Naive thymus-derived CD4-positive, alpha-beta T cell (primary cell): ENCODE data around the gene KIF26B. TPM values are rescaled to one million over a fixed set of nuclear protein-coding genes. Genes with fewer than 3 reads are reported as not detected.

Experiments used
- ATAC-seq: fragments of 150-1000 bp; cut with Tn5 transposase; 2 replicates; pipeline ENCODE4 v1.10.0; 2021; ENCODE audit warnings: mild to moderate bottlenecking, moderate library complexity
- CTCF ChIA-PET: fragments of 350-600 bp; sonication (Branson Sonifier 250); formaldehyde crosslinking; loops from one replicate; lab custom pipeline; 2021; ENCODE audit warnings: antibody characterized with exemption; lab: Charles Lee
- POLR2A ChIA-PET: fragments of 350-600 bp; sonication (Branson Sonifier 250); formaldehyde crosslinking; loops from one replicate; lab custom pipeline; 2021; ENCODE audit warnings: antibody characterized with exemption, inconsistent platforms; lab: Charles Lee
- DNase-seq, 9 donors: peaks; one replicate each; pipeline versions ENCODE4 v3.0.0 to v3.0.0-alpha.2; 2020 to 2022; ENCODE audit warnings: mixed read lengths in 1 of 9
- H3K27ac ChIP-seq: one replicate; pipeline ENCODE4 v1.7.0; 2013; ENCODE audit warnings: mild to moderate bottlenecking, low read depth, low read length, moderate library complexity
- H3K27me3 ChIP-seq, 2 donors: one replicate each; pipeline ENCODE4 v1.7.0; 2013; ENCODE audit warnings: low read length in 2 of 2, mild to moderate bottlenecking in 2 of 2, moderate library complexity in 2 of 2; ENCODE audit not compliant: control insufficient read depth in 2 of 2, insufficient read depth in 2 of 2
- H3K36me3 ChIP-seq, 3 experiments: 1 replicate in 2 of 3; 2 replicates in 1 of 3; pipeline ENCODE4 v1.7.0; 2013; ENCODE audit warnings: low read length in 3 of 3, mild to moderate bottlenecking in 3 of 3, moderate library complexity in 1 of 3; ENCODE audit not compliant: insufficient read depth in 3 of 3, control insufficient read depth in 2 of 3
- H3K4me1 ChIP-seq, 2 donors: one replicate each; pipeline ENCODE4 v1.7.0; 2013; ENCODE audit warnings: low read length in 2 of 2, mild to moderate bottlenecking in 2 of 2, moderate library complexity in 1 of 2; ENCODE audit not compliant: control insufficient read depth in 2 of 2, insufficient read depth in 2 of 2
- H3K4me3 ChIP-seq: 2 replicates; pipeline ENCODE4 v1.7.0; 2013; ENCODE audit warnings: mild to moderate bottlenecking, low read length
- H3K9me3 ChIP-seq, 3 experiments: 1 replicate in 2 of 3; 2 replicates in 1 of 3; pipeline ENCODE4 v1.7.0; 2013; ENCODE audit warnings: low read length in 3 of 3; ENCODE audit not compliant: control insufficient read depth in 2 of 3
- H3K27ac Mint-ChIP-seq, 9 donors: one replicate each; pipeline ENCODE4 v1.8.0; 2020 to 2022; ENCODE audit warnings: mixed read lengths in 9 of 9, mild to moderate bottlenecking in 8 of 9, moderate library complexity in 5 of 9, inconsistent platforms in 2 of 9
- H3K27me3 Mint-ChIP-seq, 5 donors: one replicate each; pipeline ENCODE4 v1.8.0; 2021 to 2022; ENCODE audit warnings: mixed read lengths in 5 of 5, mild to moderate bottlenecking in 1 of 5
- H3K36me3 Mint-ChIP-seq, 5 donors: one replicate each; pipeline ENCODE4 v1.8.0; 2020 to 2022; ENCODE audit warnings: mixed read lengths in 5 of 5, mild to moderate bottlenecking in 3 of 5, inconsistent platforms in 1 of 5
- H3K4me1 Mint-ChIP-seq, 7 donors: one replicate each; pipeline ENCODE4 v1.8.0; 2020 to 2022; ENCODE audit warnings: mixed read lengths in 7 of 7, mild to moderate bottlenecking in 3 of 7, inconsistent platforms in 1 of 7
- H3K4me3 Mint-ChIP-seq, 10 donors: one replicate each; pipeline ENCODE4 v1.8.0; 2020 to 2022; ENCODE audit warnings: mild to moderate bottlenecking in 10 of 10, mixed read lengths in 10 of 10, moderate library complexity in 6 of 10, inconsistent platforms in 2 of 10
- H3K9me3 Mint-ChIP-seq, 11 donors: one replicate each; pipeline ENCODE4 v1.8.0; 2020 to 2022; ENCODE audit warnings: mixed read lengths in 11 of 11, mild to moderate bottlenecking in 4 of 11, inconsistent platforms in 1 of 11, moderate library complexity in 1 of 11
- intact Hi-C, 2 donors: fragments of 100-400 bp; cut with micrococcal nuclease; formaldehyde crosslinking; loops; one replicate each; pipeline ENCODE4 v1.15.1; 2023
- polyA plus RNA-seq, 2 donors: library from polyadenylated mRNA; unstranded; fragments of 300-500 nt; fragmentation: Illumina TruSeq; gene quantifications; one replicate each; pipeline ENCODE4 v1.2.3, GENCODE V29; 2021
- total RNA-seq, 6 experiments: library from RNA in 5 of 6; stranded (reverse) in 5 of 6; gene quantifications; 1 replicate in 5 of 6; 2 replicates in 1 of 6; pipeline ENCODE4 v1.2.3 and lab custom pipeline; 2021 to 2026

The KIF26B gene
- total and polyA plus RNA-seq, 7 experiments from 2014 or later, result 0.06 to 0.24 (median 0.21) TPM; not detected in 4

GRCh38 chr1:245373131-245373530 is 218.3 kb downstream of the KIF26B start:
- no peaks in the 10 kb centered on the region for H3K36me3 Mint-ChIP-seq
- POLR2A ChIA-PET, result no interaction called here
- H3K4me3 Mint-ChIP-seq, result no peak overlapping the region
- no peak overlapping the region for H3K4me3 ChIP-seq
- H3K27me3 ChIP-seq, result no peaks in the 10 kb centered on the region
- no peak overlapping the region for H3K27ac ChIP-seq
- CTCF ChIA-PET, result no interaction called here
- no peak for DNase-seq
- ATAC-seq, result no peak
- H3K9me3 ChIP-seq, result no peaks in the 10 kb centered on the region
- H3K27me3 Mint-ChIP-seq, result peaks cover 0 to 16% (median 4%) of the 10 kb centered on the region in 5 donors
- H3K27ac Mint-ChIP-seq, result no peak overlapping the region
- H3K9me3 Mint-ChIP-seq, result no peaks in the 10 kb centered on the region
- intact Hi-C loops, result no loop called here
- H3K4me1 ChIP-seq, result peaks cover 0 to 10% of the 10 kb centered on the region in 2 donors
- peaks cover 5 to 18% (median 15%) of the 10 kb centered on the region in 7 donors for H3K4me1 Mint-ChIP-seq
- H3K36me3 ChIP-seq, result no peaks in the 10 kb centered on the region

- no peak overlapping the region for H3K27ac ChIP-seq
- peaks cover 0 to 12% of the 10 kb centered on the region in 2 donors for H3K4me1 ChIP-seq
- no peaks in the 10 kb centered on the region for H3K27me3 ChIP-seq
- peaks cover 5 to 27% (median 20%) of the 10 kb centered on the region in 7 donors for H3K4me1 Mint-ChIP-seq
- H3K9me3 ChIP-seq, result no peaks in the 10 kb centered on the region
- intact Hi-C loops, result no loop called here
- H3K27me3 Mint-ChIP-seq, result peaks cover 0 to 16% (median 4%) of the 10 kb centered on the region in 5 donors
- ATAC-seq (no peak), DNase-seq (no peak)
- ChIA-PET CTCF (no interaction called here), POLR2A (no interaction called here)
- H3K36me3 Mint-ChIP-seq, result no peaks in the 10 kb centered on the region
- no peaks in the 10 kb centered on the region for H3K9me3 Mint-ChIP-seq
- no peaks in the 10 kb centered on the region for H3K36me3 ChIP-seq
- H3K27ac Mint-ChIP-seq, result peak overlapping the region in 1 of 9 donors; percentile 73
- no peak overlapping the region for H3K4me3 ChIP-seq
- H3K4me3 Mint-ChIP-seq, result peak overlapping the region in 1 of 10 donors; percentile 53
Observed at GRCh38 chr1:245375789-245376460, 221.1 kb downstream of the KIF26B start.

- no peaks in the 10 kb centered on the region for H3K36me3 Mint-ChIP-seq
- H3K27me3 Mint-ChIP-seq, result peaks cover 0 to 16% (median 4%) of the 10 kb centered on the region in 5 donors
- Histone ChIP-seq H3K4me3 (no peak overlapping the region), H3K4me1 (peaks cover 0 to 12% of the 10 kb centered on the region in 2 donors), H3K27me3 (no peaks in the 10 kb centered on the region), H3K36me3 (no peaks in the 10 kb centered on the region), H3K9me3 (no peaks in the 10 kb centered on the region), H3K27ac (no peak overlapping the region)
- H3K9me3 Mint-ChIP-seq, result no peaks in the 10 kb centered on the region
- H3K27ac Mint-ChIP-seq, result peak overlapping the region in 8 of 9 donors; percentile 0 to 87 (median 50)
- CTCF ChIA-PET, result no interaction called here
- no peak for DNase-seq
- intact Hi-C loops, result no loop called here
- H3K4me3 Mint-ChIP-seq, result peak overlapping the region in 3 of 10 donors; percentile 14 to 58 (median 20)
- no peak for ATAC-seq
- peaks cover 5 to 27% (median 20%) of the 10 kb centered on the region in 7 donors for H3K4me1 Mint-ChIP-seq
- POLR2A ChIA-PET, result no interaction called here
Observed at GRCh38 chr1:245377854-245378253, 223.1 kb downstream of the KIF26B start.

- H3K9me3 ChIP-seq, result no peaks in the 10 kb centered on the region
- Mint-ChIP-seq H3K4me1 (peaks cover 5 to 27% (median 20%) of the 10 kb centered on the region in 7 donors), H3K27ac (peak overlapping the region in 6 of 9 donors; percentile 33 to 87 (median 61)), H3K9me3 (no peaks in the 10 kb centered on the region), H3K36me3 (no peaks in the 10 kb centered on the region), H3K4me3 (peak overlapping the region in 2 of 10 donors; percentile 5 to 20), H3K27me3 (peaks cover 0 to 13% (median 0%) of the 10 kb centered on the region in 5 donors)
- no peaks in the 10 kb centered on the region for H3K27me3 ChIP-seq
- POLR2A ChIA-PET, result no interaction called here
- H3K4me3 ChIP-seq, result no peak overlapping the region
- ATAC-seq (peak; percentile 77), DNase-seq (peak in 5 of 9 donors; percentile 1 to 51 (median 10))
- CTCF ChIA-PET, result no interaction called here
- H3K36me3 ChIP-seq, result no peaks in the 10 kb centered on the region
- H3K4me1 ChIP-seq, result peaks cover 0 to 12% of the 10 kb centered on the region in 2 donors
- H3K27ac ChIP-seq, result no peak overlapping the region
- intact Hi-C loops, result no loop called here
Observed at GRCh38 chr1:245378311-245378722, 223.5 kb downstream of the KIF26B start.

- Mint-ChIP-seq H3K27me3 (peaks cover 0 to 14% (median 0%) of the 10 kb centered on the region in 5 donors), H3K27ac (peak overlapping the region in 3 of 9 donors; percentile 33 to 87 (median 74)), H3K36me3 (no peaks in the 10 kb centered on the region), H3K4me1 (peaks cover 5 to 27% (median 20%) of the 10 kb centered on the region in 7 donors), H3K9me3 (no peaks in the 10 kb centered on the region), H3K4me3 (no peak overlapping the region)
- H3K27me3 ChIP-seq, result no peaks in the 10 kb centered on the region
- ChIA-PET POLR2A (no interaction called here), CTCF (no interaction called here)
- no peaks in the 10 kb centered on the region for H3K36me3 ChIP-seq
- H3K9me3 ChIP-seq, result no peaks in the 10 kb centered on the region
- H3K4me1 ChIP-seq, result peaks cover 0 to 12% of the 10 kb centered on the region in 2 donors
- ATAC-seq (no peak), DNase-seq (no peak)
- H3K4me3 ChIP-seq, result no peak overlapping the region
- no peak overlapping the region for H3K27ac ChIP-seq
- intact Hi-C loops, result no loop called here
Observed at GRCh38 chr1:245378745-245379144, 224.0 kb downstream of the KIF26B start.

GRCh38 chr1:245380790-245381535 is 226.2 kb downstream of the KIF26B start:
- ATAC-seq (no peak), DNase-seq (no peak)
- POLR2A ChIA-PET, result no interaction called here
- Histone ChIP-seq H3K4me1 (peaks cover 0 to 12% of the 10 kb centered on the region in 2 donors), H3K4me3 (no peak overlapping the region), H3K27me3 (no peaks in the 10 kb centered on the region), H3K36me3 (no peaks in the 10 kb centered on the region), H3K27ac (no peak overlapping the region), H3K9me3 (no peaks in the 10 kb centered on the region)
- Mint-ChIP-seq H3K27ac (peak overlapping the region in 1 of 9 donors; percentile 20), H3K36me3 (no peaks in the 10 kb centered on the region), H3K9me3 (no peaks in the 10 kb centered on the region), H3K4me1 (peaks cover 5 to 25% (median 20%) of the 10 kb centered on the region in 7 donors), H3K4me3 (no peak overlapping the region), H3K27me3 (peaks cover 0 to 16% (median 8%) of the 10 kb centered on the region in 5 donors)
- intact Hi-C loops, result loop anchor here in 1 of 2 donors (2.0 kb wide), 1 partner anchor 224 kb away; no protein-coding TSS in a partner anchor
- CTCF ChIA-PET, result interaction anchor here (0.6 kb wide), 1 partner anchor 70 kb away, joined by 3 read pairs; no protein-coding TSS in a partner anchor
